ENCODE data around the gene GRIN1.

DNA sequence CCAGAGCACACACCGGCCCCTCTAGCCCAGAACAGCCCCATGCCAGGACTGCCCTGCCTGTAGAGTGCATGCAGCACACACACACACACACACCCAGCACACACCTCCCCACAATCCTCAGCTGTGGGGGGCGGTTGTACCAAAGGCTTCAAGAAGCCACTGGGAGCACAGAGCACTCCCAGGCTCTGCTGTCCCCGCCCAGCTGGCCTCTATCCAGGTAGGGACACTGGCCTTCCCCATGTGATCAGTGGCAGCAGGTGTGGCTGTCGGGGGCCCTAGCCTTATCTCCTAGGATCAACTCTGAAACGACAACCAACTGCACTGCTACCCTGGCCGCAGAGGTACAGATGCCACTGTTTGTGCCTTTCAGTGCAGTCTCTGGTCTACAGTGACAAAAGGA lies 47.4 kb downstream of the GRIN1 start:
- TF ChIP-seq, protein P1, sequence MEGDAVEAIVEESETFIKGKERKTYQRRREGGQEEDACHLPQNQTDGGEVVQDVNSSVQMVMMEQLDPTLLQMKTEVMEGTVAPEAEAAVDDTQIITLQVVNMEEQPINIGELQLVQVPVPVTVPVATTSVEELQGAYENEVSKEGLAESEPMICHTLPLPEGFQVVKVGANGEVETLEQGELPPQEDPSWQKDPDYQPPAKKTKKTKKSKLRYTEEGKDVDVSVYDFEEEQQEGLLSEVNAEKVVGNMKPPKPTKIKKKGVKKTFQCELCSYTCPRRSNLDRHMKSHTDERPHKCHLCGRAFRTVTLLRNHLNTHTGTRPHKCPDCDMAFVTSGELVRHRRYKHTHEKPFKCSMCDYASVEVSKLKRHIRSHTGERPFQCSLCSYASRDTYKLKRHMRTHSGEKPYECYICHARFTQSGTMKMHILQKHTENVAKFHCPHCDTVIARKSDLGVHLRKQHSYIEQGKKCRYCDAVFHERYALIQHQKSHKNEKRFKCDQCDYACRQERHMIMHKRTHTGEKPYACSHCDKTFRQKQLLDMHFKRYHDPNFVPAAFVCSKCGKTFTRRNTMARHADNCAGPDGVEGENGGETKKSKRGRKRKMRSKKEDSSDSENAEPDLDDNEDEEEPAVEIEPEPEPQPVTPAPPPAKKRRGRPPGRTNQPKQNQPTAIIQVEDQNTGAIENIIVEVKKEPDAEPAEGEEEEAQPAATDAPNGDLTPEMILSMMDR (IDR thresholded peaks at IDR 0.05; ENCODE audit: poor library complexity), result no peak
- no peak for TF ChIP-seq EZH2phosphoT487 (IDR thresholded peaks at IDR 0.05; ENCODE audit: low read depth, severe bottlenecking, unreplicated experiment)

Data from hepatocyte (in vitro differentiated cells).